Neuronal stem cell (in vitro differentiated cells): ENCODE data around the gene GAS2L2.

Experiments used
- DNase-seq: peaks from one replicate; pipeline ENCODE4 v3.0.0-alpha.2; 2013; ENCODE audit warnings: low spot score
- H2AFZ ChIP-seq: one replicate; pipeline ENCODE4 v1.6.1; 2013; ENCODE audit warnings: mild to moderate bottlenecking, low read length, inconsistent platforms
- H2AK5ac ChIP-seq: 2 replicates; pipeline ENCODE4 v1.6.1; 2013; ENCODE audit warnings: low read depth, mild to moderate bottlenecking, inconsistent platforms, low read length, moderate library complexity, mixed read lengths
- H2BK120ac ChIP-seq: 2 replicates; pipeline ENCODE4 v1.6.1; 2013; ENCODE audit warnings: low read depth, mild to moderate bottlenecking, inconsistent platforms, low read length, moderate library complexity, mixed read lengths
- H2BK12ac ChIP-seq: one replicate; pipeline ENCODE4 v1.6.1; 2013; ENCODE audit warnings: low read length, inconsistent platforms
- H2BK15ac ChIP-seq: 2 replicates; pipeline ENCODE4 v1.6.1; 2013; ENCODE audit warnings: mild to moderate bottlenecking, low read length, inconsistent platforms, mixed read lengths
- H2BK5ac ChIP-seq: one replicate; pipeline ENCODE4 v1.6.1; 2013; ENCODE audit warnings: inconsistent platforms, mild to moderate bottlenecking, low read length, moderate library complexity
- H3K14ac ChIP-seq: one replicate; pipeline ENCODE4 v1.6.1; 2013; ENCODE audit warnings: low read length, inconsistent platforms
- H3K18ac ChIP-seq: 2 replicates; pipeline ENCODE4 v1.6.1; 2013; ENCODE audit warnings: low read length, inconsistent platforms
- H3K23ac ChIP-seq: 2 replicates; pipeline ENCODE4 v1.6.1; 2013; ENCODE audit warnings: low read depth, mild to moderate bottlenecking, mixed read lengths, low read length, inconsistent platforms; ENCODE audit not compliant: poor library complexity
- H3K27ac ChIP-seq: replicated peaks from 3 replicates; pipeline ENCODE4 v1.5.1; 2013; ENCODE audit warnings: low read length, inconsistent platforms
- H3K27me3 ChIP-seq, 3 experiments: 2 replicates each; pipeline ENCODE4 v1.6.1; 2013; ENCODE audit warnings: low read length in 3 of 3, mild to moderate bottlenecking in 2 of 3, inconsistent platforms in 1 of 3, low read depth in 1 of 3, mixed read lengths in 1 of 3, moderate library complexity in 1 of 3; ENCODE audit not compliant: control insufficient read depth in 3 of 3, insufficient read depth in 3 of 3
- H3K36me3 ChIP-seq, 2 donors: replicated peaks in 1 of 2; 2 replicates each; pipeline ENCODE4 v1.6.1; 2013; ENCODE audit warnings: low read length in 2 of 2; ENCODE audit not compliant: control insufficient read depth in 2 of 2, insufficient read depth in 2 of 2
- H3K4ac ChIP-seq: 2 replicates; pipeline ENCODE4 v1.6.1; 2013; ENCODE audit warnings: inconsistent platforms, mild to moderate bottlenecking, low read length, moderate library complexity
- H3K4me1 ChIP-seq, 2 donors: 1 replicate in 1 of 2; 2 replicates in 1 of 2; pipeline ENCODE4 v1.6.1; 2013; ENCODE audit warnings: low read length in 2 of 2, low read depth in 1 of 2; ENCODE audit not compliant: control insufficient read depth in 2 of 2, insufficient read depth in 1 of 2
- H3K4me2 ChIP-seq: one replicate; pipeline ENCODE4 v1.6.1; 2013; ENCODE audit warnings: mild to moderate bottlenecking, low read length, inconsistent platforms; ENCODE audit not compliant: insufficient read depth, poor library complexity, severe bottlenecking
- H3K4me3 ChIP-seq, 2 donors: 2 replicates each; pipeline ENCODE4 v1.5.1; 2013; ENCODE audit warnings: low read length in 2 of 2, mild to moderate bottlenecking in 2 of 2, inconsistent platforms in 1 of 2, moderate library complexity in 1 of 2
- H3K79me1 ChIP-seq: one replicate; pipeline ENCODE4 v1.6.1; 2013; ENCODE audit warnings: low read depth, mild to moderate bottlenecking, inconsistent platforms, low read length, moderate library complexity
- H3K9ac ChIP-seq: one replicate; pipeline ENCODE4 v1.6.1; 2013; ENCODE audit warnings: mild to moderate bottlenecking, low read depth, low read length, inconsistent platforms; ENCODE audit not compliant: poor library complexity
- H3K9me3 ChIP-seq, 2 donors: replicated peaks in 1 of 2; 2 replicates each; pipeline versions ENCODE3 to v1.6.1; 2013; ENCODE audit warnings: low read length in 2 of 2, mild to moderate bottlenecking in 2 of 2, inconsistent platforms in 1 of 2, low read depth in 1 of 2, mixed read lengths in 1 of 2, moderate library complexity in 1 of 2; ENCODE audit not compliant: control insufficient read depth in 2 of 2, insufficient read depth in 1 of 2
- H4K8ac ChIP-seq: one replicate; pipeline ENCODE4 v1.6.1; 2013; ENCODE audit warnings: low read depth, mild to moderate bottlenecking, inconsistent platforms, low read length, moderate library complexity
- H4K91ac ChIP-seq: one replicate; pipeline ENCODE4 v1.6.1; 2013; ENCODE audit warnings: low read length, low read depth, mild to moderate bottlenecking, inconsistent platforms; ENCODE audit not compliant: poor library complexity
- WGBS, 2 donors: extraction: QIAGEN DNeasy Blood & Tissue Kit; methylation state at CpG; one replicate each; pipeline ENCODE4 v1.1.7; 2013; ENCODE audit warnings: missing lambda C conversion rate in 2 of 2, mixed read lengths in 1 of 2; ENCODE audit not compliant: insufficient read length in 2 of 2, insufficient replicate concordance in 1 of 2; ENCODE audit errors: extremely low coverage in 2 of 2; 5-methylcytosine and 5-hydroxymethylcytosine counted together

GAS2L2 gene

GRCh38 chr17:35775583-35775982 lies 22.5 kb upstream of the GAS2L2 start:
- Histone ChIP-seq H4K8ac (no peak overlapping the region), H3K9me3 (no peaks in the 10 kb centered on the region), H2BK5ac (no peak overlapping the region), H3K27me3 (peaks cover 0 to 41% (median 3%) of the 10 kb centered on the region in 3 experiments), H3K14ac (no peak overlapping the region), H3K27ac (no peak overlapping the region), H3K9ac (no peak overlapping the region), H3K4me3 (no peak overlapping the region), H4K91ac (no peak overlapping the region), H3K4ac (no peak overlapping the region), H2BK15ac (no peak overlapping the region), H3K36me3 (no peaks in the 10 kb centered on the region), H2BK12ac (no peak overlapping the region), H3K18ac (no peak overlapping the region), H3K4me2 (no peak overlapping the region), H3K79me1 (no peaks in the 10 kb centered on the region), H3K4me1 (peaks cover 10 to 27% of the 10 kb centered on the region in 2 donors), H3K23ac (no peak overlapping the region), H2AK5ac (no peak overlapping the region), H2AFZ (no peak overlapping the region), H2BK120ac (no peak overlapping the region)
- no peak for DNase-seq
- no CpG with 5 or more reads among the region's 6 CpGs for WGBS, 2 donors

DNA sequence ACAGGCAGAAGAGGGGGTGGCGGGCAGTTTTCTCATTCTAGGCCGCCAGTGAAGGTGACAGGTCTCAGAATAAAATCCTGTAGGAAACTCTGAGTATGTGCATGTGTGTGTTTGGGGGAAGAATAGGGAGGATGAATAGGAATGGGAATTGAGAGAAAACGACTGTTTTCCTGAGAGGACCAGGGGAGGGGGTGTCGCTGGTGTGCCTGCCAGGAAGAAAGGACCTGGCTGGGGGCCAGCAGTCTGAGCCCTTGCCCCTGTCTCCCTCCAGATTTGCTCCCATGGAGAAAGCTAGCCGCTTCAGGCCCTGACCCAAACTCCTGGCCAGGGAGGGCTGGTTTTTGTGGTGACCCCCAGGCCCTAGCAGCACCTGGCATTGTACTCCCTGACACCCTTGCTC lies 22.0 kb upstream of the GAS2L2 start:
- Histone ChIP-seq H3K79me1 (peaks cover 2% of the 10 kb centered on the region), H3K4me3 (no peak overlapping the region), H3K9me3 (no peaks in the 10 kb centered on the region), H2AFZ (peak overlapping the region; percentile 80), H2BK120ac (no peak overlapping the region), H3K36me3 (no peaks in the 10 kb centered on the region), H2AK5ac (peak overlapping the region; percentile 63), H3K27ac (no peak overlapping the region), H3K23ac (no peak overlapping the region), H3K14ac (no peak overlapping the region), H3K4me2 (no peak overlapping the region), H3K27me3 (peaks cover 0 to 41% (median 3%) of the 10 kb centered on the region in 3 experiments), H4K91ac (no peak overlapping the region), H3K18ac (peak overlapping the region; percentile 78), H2BK5ac (no peak overlapping the region), H2BK15ac (peak overlapping the region; percentile 59), H3K4ac (no peak overlapping the region), H3K9ac (no peak overlapping the region), H4K8ac (no peak overlapping the region), H2BK12ac (peak overlapping the region; percentile 59), H3K4me1 (peaks cover 10 to 27% of the 10 kb centered on the region in 2 donors)
- DNase-seq: no peak
- no CpG with 5 or more reads among the region's 5 CpGs for WGBS, 2 donors

DNA sequence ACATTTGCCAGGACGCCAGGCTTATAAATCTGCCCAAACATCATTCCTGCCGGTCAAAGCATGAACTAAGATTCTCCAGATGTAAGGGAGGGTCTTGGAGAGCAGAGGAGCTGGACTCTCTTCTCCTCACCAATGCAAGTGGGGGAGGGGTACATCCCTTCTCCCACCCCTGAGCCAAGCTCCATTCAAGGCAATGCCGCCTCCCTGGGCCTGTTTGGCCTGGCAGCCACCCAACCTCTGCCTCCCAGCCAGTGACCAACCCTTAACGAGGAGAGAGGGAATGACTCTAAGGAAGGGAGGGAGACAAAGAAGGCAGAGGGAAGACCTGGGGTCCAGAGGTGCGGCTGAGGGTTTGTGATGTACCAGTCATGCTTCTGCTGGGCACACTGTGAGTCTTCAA lies 21.5 kb upstream of the GAS2L2 start:
- no CpG with 5 or more reads among the region's 5 CpGs for WGBS, 2 donors
- peak overlapping the region; percentile 76 for H3K18ac ChIP-seq
- H3K9me3 ChIP-seq: no peaks in the 10 kb centered on the region
- DNase-seq: no peak
- H2AFZ ChIP-seq: peak overlapping the region; percentile 80
- no peak overlapping the region for H3K4me3 ChIP-seq
- no peaks in the 10 kb centered on the region for H3K36me3 ChIP-seq
- peak overlapping the region; percentile 59 for H2BK12ac ChIP-seq
- peak overlapping the region; percentile 45 for H3K23ac ChIP-seq
- peaks cover 2% of the 10 kb centered on the region for H3K79me1 ChIP-seq
- H3K9ac ChIP-seq: peak overlapping the region; percentile 7
- no peak overlapping the region for H4K8ac ChIP-seq
- H2BK120ac ChIP-seq: no peak overlapping the region
- no peak overlapping the region for H3K4ac ChIP-seq
- H3K27ac ChIP-seq: no peak overlapping the region
- H3K27me3 ChIP-seq: peaks cover 0 to 38% (median 3%) of the 10 kb centered on the region in 3 experiments
- no peak overlapping the region for H3K14ac ChIP-seq
- H3K4me2 ChIP-seq: no peak overlapping the region
- H2AK5ac ChIP-seq: peak overlapping the region; percentile 20
- H3K4me1 ChIP-seq: peaks cover 10 to 27% of the 10 kb centered on the region in 2 donors
- H2BK5ac ChIP-seq: no peak overlapping the region
- H4K91ac ChIP-seq: no peak overlapping the region
- peak overlapping the region; percentile 59 for H2BK15ac ChIP-seq

GRCh38 chr17:35773679-35774425 lies 20.8 kb upstream of the GAS2L2 start:
- H3K23ac ChIP-seq: no peak overlapping the region
- H3K9me3 ChIP-seq: no peaks in the 10 kb centered on the region
- peak overlapping the region; percentile 13 for H3K27ac ChIP-seq
- H3K4me2 ChIP-seq: no peak overlapping the region
- no peak overlapping the region for H3K9ac ChIP-seq
- H2BK15ac ChIP-seq: peak overlapping the region; percentile 59
- H2BK120ac ChIP-seq: no peak overlapping the region
- peaks cover 10 to 26% of the 10 kb centered on the region in 2 donors for H3K4me1 ChIP-seq
- DNase-seq: no peak
- peak overlapping the region; percentile 68 for H3K18ac ChIP-seq
- no peak overlapping the region for H3K4ac ChIP-seq
- H2BK12ac ChIP-seq: no peak overlapping the region
- H3K14ac ChIP-seq: peak overlapping the region; percentile 47
- H4K8ac ChIP-seq: no peak overlapping the region
- H3K79me1 ChIP-seq: peaks cover 2% of the 10 kb centered on the region
- no peak overlapping the region for H3K4me3 ChIP-seq
- peaks cover 0 to 31% (median 3%) of the 10 kb centered on the region in 3 experiments for H3K27me3 ChIP-seq
- peak overlapping the region; percentile 80 for H2AFZ ChIP-seq
- H4K91ac ChIP-seq: no peak overlapping the region
- no peak overlapping the region for H2BK5ac ChIP-seq
- no CpG with 5 or more reads among the region's 10 CpGs for WGBS, 2 donors
- peak overlapping the region; percentile 95 for H2AK5ac ChIP-seq
- no peaks in the 10 kb centered on the region for H3K36me3 ChIP-seq
